HEK293T (cell line): ENCODE data around the gene XAF1.

Experiments
- HDGF ChIP-seq: fragments of 450-650 bp; IDR thresholded peaks from 2 replicates; pipeline ENCODE4 v1.6.1; 2017; ENCODE audit warnings: antibody characterized with exemption, borderline replicate concordance
- SP1 ChIP-seq: fragments of 450-650 bp; IDR thresholded peaks from 2 replicates; pipeline ENCODE4 v1.6.1; 2017
- TARDBP ChIP-seq: fragments of 450-650 bp; IDR thresholded peaks from 2 replicates; pipeline ENCODE4 v1.6.1; 2016

DNA sequence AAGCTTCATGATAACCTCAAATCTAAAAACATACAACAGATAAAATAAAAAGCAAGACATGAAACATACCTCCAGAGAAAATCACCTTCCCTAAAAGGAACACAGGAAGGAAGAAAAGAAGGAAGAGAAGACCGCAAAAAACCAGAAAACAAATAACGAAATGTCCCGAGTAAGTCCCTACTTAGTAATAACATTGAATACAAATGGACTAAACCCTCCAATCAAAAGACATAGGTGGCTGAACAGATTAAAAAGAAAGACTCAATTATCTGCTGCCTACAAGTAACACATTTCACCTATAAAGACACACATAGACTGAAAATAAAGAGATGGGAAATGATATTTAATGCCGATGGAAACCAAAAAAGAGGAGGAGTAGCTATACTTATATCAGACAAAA is 26.4 kb downstream of the XAF1 start:
- TF ChIP-seq SP1 = no peak
- no peak for TF ChIP-seq HDGF
- TF ChIP-seq TARDBP = no peak
